WTC11 (cell line): ENCODE data around the gene USP20. TPM values are rescaled to one million over a fixed set of nuclear protein-coding genes. Genes with fewer than 3 reads are reported as not detected.

Experiments used
- ATAC-seq: fragments of 200-7000 bp; cut with Tn5 transposase; 2 replicates; pipeline ENCODE4 v1.10.0; 2021; ENCODE audit warnings: mild to moderate bottlenecking, moderate library complexity
- CTCF ChIA-PET: fragments of 300-600 bp; sonication (Branson Sonifier 250); formaldehyde crosslinking; loops from one replicate; lab custom pipeline; 2021; ENCODE audit warnings: antibody characterized with exemption; lab: Charles Lee
- POLR2A ChIA-PET: fragments of 350-600 bp; sonication (Branson Sonifier 250); formaldehyde crosslinking; loops from one replicate; lab custom pipeline; 2021; ENCODE audit warnings: antibody characterized with exemption; lab: Charles Lee
- DNase-seq: peaks from one replicate; pipeline ENCODE4 v3.0.0; 2021; ENCODE audit warnings: low spot score
- H3K27ac Mint-ChIP-seq: 2 replicates; pipeline ENCODE4 v1.8.0; 2021; ENCODE audit warnings: mixed read lengths
- H3K27me3 Mint-ChIP-seq: 2 replicates; pipeline ENCODE4 v1.8.0; 2021; ENCODE audit warnings: low read depth, mild to moderate bottlenecking, moderate library complexity, mixed read lengths
- H3K36me3 Mint-ChIP-seq: 2 replicates; pipeline ENCODE4 v1.8.0; 2021; ENCODE audit warnings: mixed read lengths
- H3K4me1 Mint-ChIP-seq: 2 replicates; pipeline ENCODE4 v1.8.0; 2022; ENCODE audit warnings: mixed read lengths
- H3K4me3 Mint-ChIP-seq: 2 replicates; pipeline ENCODE4 v1.8.0; 2021; ENCODE audit warnings: mild to moderate bottlenecking, moderate library complexity, mixed read lengths
- H3K9me3 Mint-ChIP-seq: 2 replicates; pipeline ENCODE4 v1.8.0; 2021; ENCODE audit warnings: mixed read lengths
- ATF1 ChIP-seq: sonication (generic); formaldehyde crosslinking; IDR thresholded peaks from 2 replicates; pipeline ENCODE4 v1.8.1; 2023; ENCODE audit warnings: mild to moderate bottlenecking, moderate library complexity, missing genetic modification reagents
- ESRRA ChIP-seq: sonication (generic); formaldehyde crosslinking; IDR thresholded peaks from 2 replicates; pipeline ENCODE4 v1.8.1; 2022; ENCODE audit warnings: mild to moderate bottlenecking, missing genetic modification reagents, borderline replicate concordance
- FOXP1 ChIP-seq: sonication (generic); formaldehyde crosslinking; IDR thresholded peaks from 2 replicates; pipeline ENCODE4 v1.8.0; 2022; ENCODE audit warnings: missing genetic modification reagents, mild to moderate bottlenecking, moderate library complexity, borderline replicate concordance
- HMGA2 ChIP-seq: fragments of 250-450 bp; sonication (Bioruptor Pico); IDR thresholded peaks from 2 replicates; pipeline ENCODE4 v1.4.0; 2021; ENCODE audit warnings: mild to moderate bottlenecking, moderate library complexity
- JUN ChIP-seq: sonication (generic); formaldehyde crosslinking; IDR thresholded peaks from 2 replicates; pipeline ENCODE4 v1.8.0; 2023; ENCODE audit warnings: mild to moderate bottlenecking, missing genetic modification reagents
- MXD4 ChIP-seq: fragments of 250-450 bp; sonication (Bioruptor Pico); IDR thresholded peaks from 2 replicates; pipeline ENCODE4 v1.8.0; 2021; ENCODE audit warnings: mild to moderate bottlenecking, moderate library complexity, borderline replicate concordance
- NR1H2 ChIP-seq: sonication (generic); formaldehyde crosslinking; IDR thresholded peaks from 2 replicates; pipeline ENCODE4 v1.9.0; 2021; ENCODE audit warnings: mild to moderate bottlenecking, moderate library complexity, missing genetic modification reagents
- total RNA-seq: library from RNA; stranded (reverse); gene quantifications from 3 replicates; pipeline ENCODE4 v1.2.3, GENCODE V29; 2021
- TF ChIP-seq, protein P1 (sequence below): sonication (generic); formaldehyde crosslinking; IDR thresholded peaks from 2 replicates; pipeline ENCODE4 v1.8.0; 2022; ENCODE audit warnings: mild to moderate bottlenecking, missing genetic modification reagents
- TF ChIP-seq, protein P2 (sequence below): sonication (generic); formaldehyde crosslinking; IDR thresholded peaks from 2 replicates; pipeline ENCODE4 v1.8.0; 2022; ENCODE audit warnings: mild to moderate bottlenecking, missing genetic modification reagents
- TF ChIP-seq, protein P3 (sequence below): sonication (generic); formaldehyde crosslinking; IDR thresholded peaks from 2 replicates; pipeline ENCODE4 v1.8.1; 2022; ENCODE audit warnings: mild to moderate bottlenecking, moderate library complexity, missing genetic modification reagents
- TF ChIP-seq, protein P4 (sequence below): fragments of 250-450 bp; sonication (Bioruptor Pico); IDR thresholded peaks from 2 replicates; pipeline ENCODE4 v1.9.0; 2021; ENCODE audit warnings: mild to moderate bottlenecking
- TF ChIP-seq, protein P5 (sequence below): sonication (generic); formaldehyde crosslinking; IDR thresholded peaks from 2 replicates; pipeline ENCODE4 v1.8.1; 2022; ENCODE audit warnings: mild to moderate bottlenecking, missing genetic modification reagents, moderate library complexity, borderline replicate concordance
- TF ChIP-seq, protein P6 (sequence below): sonication (generic); formaldehyde crosslinking; IDR thresholded peaks from 2 replicates; pipeline ENCODE4 v1.8.1; 2023; ENCODE audit warnings: mild to moderate bottlenecking, moderate library complexity, missing genetic modification reagents
- TF ChIP-seq, protein P7 (sequence below): fragments of 250-450 bp; sonication (Bioruptor Pico); conservative IDR thresholded peaks from 2 replicates; pipeline ENCODE4 v1.9.0; 2021; ENCODE audit warnings: mild to moderate bottlenecking

Gene USP20
- total RNA-seq, 1 experiment from 2014 or later: 29.3 TPM

DNA sequence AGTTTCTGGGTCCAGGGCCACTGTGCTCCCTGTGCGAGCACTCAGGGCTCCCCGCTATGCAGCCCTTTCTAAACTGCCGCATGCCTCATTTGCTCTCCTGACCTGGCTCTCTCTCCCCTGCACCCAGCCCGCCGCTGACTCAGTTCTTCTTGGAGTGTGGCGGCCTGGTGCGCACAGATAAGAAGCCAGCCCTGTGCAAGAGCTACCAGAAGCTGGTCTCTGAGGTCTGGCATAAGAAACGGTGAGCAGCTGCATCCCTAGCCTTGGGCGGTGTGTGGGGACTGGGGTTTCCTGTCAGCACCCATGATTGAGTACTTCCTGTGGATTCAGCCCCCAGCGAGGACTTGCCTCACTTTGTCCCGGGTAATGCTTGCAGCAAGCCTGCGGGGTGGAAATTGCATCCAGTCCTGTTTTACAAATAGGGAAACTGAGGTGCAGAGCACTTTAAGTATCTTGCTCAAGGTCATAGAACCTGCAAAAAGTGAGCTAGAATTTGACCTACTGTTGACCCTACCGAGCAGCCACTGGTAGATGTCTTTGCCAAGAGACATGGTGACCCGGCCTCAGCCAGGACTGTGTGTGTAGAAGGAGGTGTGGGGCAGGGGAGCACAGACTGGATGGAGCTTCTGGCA, 27.9 kb downstream of the USP20 start:
- ChIA-PET CTCF (no interaction called here), POLR2A (no interaction called here)
- H3K27ac Mint-ChIP-seq: no peak overlapping the region
- no peaks in the 10 kb centered on the region for H3K4me1 Mint-ChIP-seq
- no peak overlapping the region for H3K4me3 Mint-ChIP-seq
- no peaks in the 10 kb centered on the region for H3K9me3 Mint-ChIP-seq
- DNase-seq: no peak
- H3K36me3 Mint-ChIP-seq: peaks cover 28% of the 10 kb centered on the region
- no peak for ATAC-seq
- H3K27me3 Mint-ChIP-seq: no peaks in the 10 kb centered on the region
- TF ChIP-seq, protein P1, sequence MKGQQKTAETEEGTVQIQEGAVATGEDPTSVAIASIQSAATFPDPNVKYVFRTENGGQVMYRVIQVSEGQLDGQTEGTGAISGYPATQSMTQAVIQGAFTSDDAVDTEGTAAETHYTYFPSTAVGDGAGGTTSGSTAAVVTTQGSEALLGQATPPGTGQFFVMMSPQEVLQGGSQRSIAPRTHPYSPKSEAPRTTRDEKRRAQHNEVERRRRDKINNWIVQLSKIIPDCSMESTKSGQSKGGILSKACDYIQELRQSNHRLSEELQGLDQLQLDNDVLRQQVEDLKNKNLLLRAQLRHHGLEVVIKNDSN (CRISPR knock-in tag): no peak
- TF ChIP-seq, protein P2, sequence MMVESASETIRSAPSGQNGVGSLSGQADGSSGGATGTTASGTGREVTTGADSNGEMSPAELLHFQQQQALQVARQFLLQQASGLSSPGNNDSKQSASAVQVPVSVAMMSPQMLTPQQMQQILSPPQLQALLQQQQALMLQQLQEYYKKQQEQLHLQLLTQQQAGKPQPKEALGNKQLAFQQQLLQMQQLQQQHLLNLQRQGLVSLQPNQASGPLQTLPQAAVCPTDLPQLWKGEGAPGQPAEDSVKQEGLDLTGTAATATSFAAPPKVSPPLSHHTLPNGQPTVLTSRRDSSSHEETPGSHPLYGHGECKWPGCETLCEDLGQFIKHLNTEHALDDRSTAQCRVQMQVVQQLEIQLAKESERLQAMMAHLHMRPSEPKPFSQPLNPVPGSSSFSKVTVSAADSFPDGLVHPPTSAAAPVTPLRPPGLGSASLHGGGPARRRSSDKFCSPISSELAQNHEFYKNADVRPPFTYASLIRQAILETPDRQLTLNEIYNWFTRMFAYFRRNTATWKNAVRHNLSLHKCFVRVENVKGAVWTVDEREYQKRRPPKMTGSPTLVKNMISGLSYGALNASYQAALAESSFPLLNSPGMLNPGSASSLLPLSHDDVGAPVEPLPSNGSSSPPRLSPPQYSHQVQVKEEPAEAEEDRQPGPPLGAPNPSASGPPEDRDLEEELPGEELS (CRISPR knock-in tag): no peak
- TF ChIP-seq NR1H2 (CRISPR knock-in tag) (no peak), ATF1 (CRISPR knock-in tag) (no peak), MXD4 (CRISPR knock-in tag) (no peak), JUN (no peak), HMGA2 (CRISPR knock-in tag) (no peak), FOXP1 (CRISPR knock-in tag) (no peak), ESRRA (CRISPR knock-in tag) (no peak)
- TF ChIP-seq, protein P3, sequence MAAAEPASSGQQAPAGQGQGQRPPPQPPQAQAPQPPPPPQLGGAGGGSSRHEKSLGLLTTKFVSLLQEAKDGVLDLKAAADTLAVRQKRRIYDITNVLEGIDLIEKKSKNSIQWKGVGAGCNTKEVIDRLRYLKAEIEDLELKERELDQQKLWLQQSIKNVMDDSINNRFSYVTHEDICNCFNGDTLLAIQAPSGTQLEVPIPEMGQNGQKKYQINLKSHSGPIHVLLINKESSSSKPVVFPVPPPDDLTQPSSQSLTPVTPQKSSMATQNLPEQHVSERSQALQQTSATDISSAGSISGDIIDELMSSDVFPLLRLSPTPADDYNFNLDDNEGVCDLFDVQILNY: no peak
- TF ChIP-seq, protein P4, sequence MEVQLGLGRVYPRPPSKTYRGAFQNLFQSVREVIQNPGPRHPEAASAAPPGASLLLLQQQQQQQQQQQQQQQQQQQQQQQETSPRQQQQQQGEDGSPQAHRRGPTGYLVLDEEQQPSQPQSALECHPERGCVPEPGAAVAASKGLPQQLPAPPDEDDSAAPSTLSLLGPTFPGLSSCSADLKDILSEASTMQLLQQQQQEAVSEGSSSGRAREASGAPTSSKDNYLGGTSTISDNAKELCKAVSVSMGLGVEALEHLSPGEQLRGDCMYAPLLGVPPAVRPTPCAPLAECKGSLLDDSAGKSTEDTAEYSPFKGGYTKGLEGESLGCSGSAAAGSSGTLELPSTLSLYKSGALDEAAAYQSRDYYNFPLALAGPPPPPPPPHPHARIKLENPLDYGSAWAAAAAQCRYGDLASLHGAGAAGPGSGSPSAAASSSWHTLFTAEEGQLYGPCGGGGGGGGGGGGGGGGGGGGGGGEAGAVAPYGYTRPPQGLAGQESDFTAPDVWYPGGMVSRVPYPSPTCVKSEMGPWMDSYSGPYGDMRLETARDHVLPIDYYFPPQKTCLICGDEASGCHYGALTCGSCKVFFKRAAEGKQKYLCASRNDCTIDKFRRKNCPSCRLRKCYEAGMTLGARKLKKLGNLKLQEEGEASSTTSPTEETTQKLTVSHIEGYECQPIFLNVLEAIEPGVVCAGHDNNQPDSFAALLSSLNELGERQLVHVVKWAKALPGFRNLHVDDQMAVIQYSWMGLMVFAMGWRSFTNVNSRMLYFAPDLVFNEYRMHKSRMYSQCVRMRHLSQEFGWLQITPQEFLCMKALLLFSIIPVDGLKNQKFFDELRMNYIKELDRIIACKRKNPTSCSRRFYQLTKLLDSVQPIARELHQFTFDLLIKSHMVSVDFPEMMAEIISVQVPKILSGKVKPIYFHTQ (CRISPR knock-in tag): no peak
- TF ChIP-seq, protein P5, sequence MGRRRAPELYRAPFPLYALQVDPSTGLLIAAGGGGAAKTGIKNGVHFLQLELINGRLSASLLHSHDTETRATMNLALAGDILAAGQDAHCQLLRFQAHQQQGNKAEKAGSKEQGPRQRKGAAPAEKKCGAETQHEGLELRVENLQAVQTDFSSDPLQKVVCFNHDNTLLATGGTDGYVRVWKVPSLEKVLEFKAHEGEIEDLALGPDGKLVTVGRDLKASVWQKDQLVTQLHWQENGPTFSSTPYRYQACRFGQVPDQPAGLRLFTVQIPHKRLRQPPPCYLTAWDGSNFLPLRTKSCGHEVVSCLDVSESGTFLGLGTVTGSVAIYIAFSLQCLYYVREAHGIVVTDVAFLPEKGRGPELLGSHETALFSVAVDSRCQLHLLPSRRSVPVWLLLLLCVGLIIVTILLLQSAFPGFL: no peak
- TF ChIP-seq, protein P6, sequence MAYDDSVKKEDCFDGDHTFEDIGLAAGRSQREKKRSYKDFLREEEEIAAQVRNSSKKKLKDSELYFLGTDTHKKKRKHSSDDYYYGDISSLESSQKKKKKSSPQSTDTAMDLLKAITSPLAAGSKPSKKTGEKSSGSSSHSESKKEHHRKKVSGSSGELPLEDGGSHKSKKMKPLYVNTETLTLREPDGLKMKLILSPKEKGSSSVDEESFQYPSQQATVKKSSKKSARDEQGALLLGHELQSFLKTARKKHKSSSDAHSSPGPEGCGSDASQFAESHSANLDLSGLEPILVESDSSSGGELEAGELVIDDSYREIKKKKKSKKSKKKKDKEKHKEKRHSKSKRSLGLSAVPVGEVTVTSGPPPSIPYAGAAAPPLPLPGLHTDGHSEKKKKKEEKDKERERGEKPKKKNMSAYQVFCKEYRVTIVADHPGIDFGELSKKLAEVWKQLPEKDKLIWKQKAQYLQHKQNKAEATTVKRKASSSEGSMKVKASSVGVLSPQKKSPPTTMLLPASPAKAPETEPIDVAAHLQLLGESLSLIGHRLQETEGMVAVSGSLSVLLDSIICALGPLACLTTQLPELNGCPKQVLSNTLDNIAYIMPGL: no peak
- TF ChIP-seq, protein P7, sequence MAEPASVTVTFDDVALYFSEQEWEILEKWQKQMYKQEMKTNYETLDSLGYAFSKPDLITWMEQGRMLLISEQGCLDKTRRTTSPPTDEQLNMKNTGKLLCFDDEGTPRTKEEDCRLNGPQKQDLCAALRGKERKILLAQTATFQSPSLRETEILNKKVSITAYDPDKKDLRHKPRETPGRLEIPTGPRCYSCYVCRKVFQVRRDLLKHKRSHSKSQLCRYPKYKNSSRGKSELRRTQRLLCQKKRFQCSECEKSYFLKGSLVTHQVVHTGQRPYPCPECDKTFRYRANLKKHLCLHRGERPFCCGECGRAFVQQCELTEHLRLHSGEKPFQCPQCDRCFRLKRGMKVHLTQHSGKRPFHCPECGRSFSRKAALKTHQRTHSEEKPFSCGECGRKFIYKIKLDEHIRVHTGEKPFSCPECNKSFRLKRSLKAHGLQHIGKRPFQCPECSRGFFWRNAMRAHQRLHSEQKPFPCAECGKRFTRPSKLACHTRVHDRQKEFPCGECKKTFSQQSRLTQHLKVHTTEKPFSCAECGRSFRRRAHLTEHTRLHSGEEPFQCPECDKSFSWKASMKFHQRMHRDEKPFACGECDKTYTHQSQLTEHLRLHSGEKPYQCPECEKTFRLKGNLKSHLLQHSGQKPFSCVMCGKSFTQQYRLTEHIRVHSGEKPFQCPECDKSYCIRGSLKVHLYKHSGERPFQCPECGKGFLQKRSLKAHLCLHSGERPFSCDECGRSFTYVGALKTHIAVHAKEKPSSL (CRISPR knock-in tag): no peak
